Endodermal cell (in vitro differentiated cells): ENCODE measurements around the gene GNAQ. TPM values are rescaled to one million over a fixed set of nuclear protein-coding genes. Genes with fewer than 3 reads are reported as not detected.

ENCODE experiments used
- DNase-seq: peaks from one replicate; pipeline ENCODE4 v3.0.0-alpha.2; 2017
- H3K27ac ChIP-seq: 2 replicates; pipeline ENCODE4 v1.5.1; 2013; ENCODE audit warnings: mild to moderate bottlenecking, low read depth, low read length, moderate library complexity
- H3K27me3 ChIP-seq: 2 replicates; pipeline ENCODE4 v1.6.1; 2013; ENCODE audit warnings: mild to moderate bottlenecking, low read length, moderate library complexity; ENCODE audit not compliant: insufficient read depth, control insufficient read depth, poor library complexity, severe bottlenecking
- H3K36me3 ChIP-seq: 2 replicates; pipeline ENCODE4 v1.7.0; 2013; ENCODE audit warnings: mild to moderate bottlenecking, low read length, moderate library complexity; ENCODE audit not compliant: control insufficient read depth, insufficient read depth
- H3K4me1 ChIP-seq: one replicate; pipeline ENCODE4 v1.7.0; 2013; ENCODE audit warnings: low read length; ENCODE audit not compliant: control insufficient read depth, insufficient read depth
- H3K4me3 ChIP-seq: 2 replicates; pipeline ENCODE4 v1.5.1; 2013; ENCODE audit warnings: mild to moderate bottlenecking, low read length, moderate library complexity
- H3K9ac ChIP-seq: 2 replicates; pipeline ENCODE4 v1.6.1; 2013; ENCODE audit warnings: mild to moderate bottlenecking, low read length, moderate library complexity; ENCODE audit not compliant: poor library complexity, severe bottlenecking; ENCODE audit errors: extremely low read depth
- H3K9me3 ChIP-seq: 2 replicates; pipeline ENCODE4 v1.6.1; 2013; ENCODE audit warnings: mild to moderate bottlenecking, low read length, moderate library complexity; ENCODE audit not compliant: control insufficient read depth
- H3K27ac Mint-ChIP-seq: 2 replicates; pipeline ENCODE4 v1.8.0; 2020; ENCODE audit warnings: mixed read lengths
- H3K27me3 Mint-ChIP-seq: 2 replicates; pipeline ENCODE4 v1.8.0; 2021; ENCODE audit warnings: mild to moderate bottlenecking, mixed read lengths; ENCODE audit not compliant: insufficient read depth
- H3K36me3 Mint-ChIP-seq: 2 replicates; pipeline ENCODE4 v1.8.0; 2020; ENCODE audit warnings: low read depth, mixed read lengths
- H3K4me1 Mint-ChIP-seq: 2 replicates; pipeline ENCODE4 v1.8.0; 2020; ENCODE audit warnings: mixed read lengths
- H3K4me3 Mint-ChIP-seq: 2 replicates; pipeline ENCODE4 v1.8.0; 2020; ENCODE audit warnings: mild to moderate bottlenecking, moderate library complexity, mixed read lengths
- H3K9me3 Mint-ChIP-seq: 2 replicates; pipeline ENCODE4 v1.8.0; 2020; ENCODE audit warnings: mild to moderate bottlenecking, mixed read lengths
- CTCF ChIP-seq: fragments of 200-600 bp; sonication (generic); conservative IDR thresholded peaks from 2 replicates; pipeline ENCODE4 v1.5.0; 2021; ENCODE audit warnings: antibody characterized with exemption, mild to moderate bottlenecking
- whole genome bisulfite sequencing, 2 experiments: methylation state at CpG; one replicate each; pipeline versions ENCODE4 v1.1.5 to v1.1.7; 2013; ENCODE audit warnings: missing lambda C conversion rate in 2 of 2, mixed read lengths in 1 of 2; ENCODE audit not compliant: insufficient coverage in 1 of 2, insufficient read length in 1 of 2; 5-methylcytosine and 5-hydroxymethylcytosine counted together
- total RNA-seq, 2 donors: library from RNA; stranded (reverse); fragmentation: NEBNext Ultra II Directional in 1 of 2; extraction: Animal tissue kit (Norgen Biotek cat#: 25700) in 1 of 2; gene quantifications; 2 replicates in 1 of 2; 3 replicates in 1 of 2; pipeline ENCODE4 v1.2.1, GENCODE V29; 2021

Gene GNAQ
- total RNA-seq, 2 donors from 2014 or later, result 46.0 to 57.6 TPM

DNA sequence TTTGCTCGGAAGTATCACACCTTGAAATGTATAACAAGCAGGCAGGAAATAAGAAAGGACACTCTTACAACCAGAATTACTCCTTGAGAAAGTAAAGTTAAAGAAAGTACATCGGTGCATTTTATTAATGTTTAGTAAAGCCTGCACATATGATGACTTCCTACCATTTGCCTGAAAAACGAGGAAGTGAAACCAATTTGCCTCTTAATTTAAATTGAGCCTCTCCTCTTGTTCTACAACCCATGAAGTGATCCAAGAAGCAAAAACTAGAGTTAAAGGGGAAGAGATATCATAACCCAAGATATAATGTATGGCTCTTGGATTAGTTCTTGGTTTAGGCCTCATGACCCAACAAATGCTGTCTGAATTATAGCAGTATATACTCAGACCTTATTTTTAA, 95.6 kb downstream of the GNAQ start:
- Histone ChIP-seq H3K9me3 (no peaks in the 10 kb centered on the region), H3K4me3 (no peak overlapping the region), H3K9ac (no peak overlapping the region), H3K36me3 (no peaks in the 10 kb centered on the region), H3K4me1 (no peaks in the 10 kb centered on the region), H3K27ac (no peak overlapping the region), H3K27me3 (no peaks in the 10 kb centered on the region)
- DNase-seq, result no peak
- Mint-ChIP-seq H3K9me3 (no peaks in the 10 kb centered on the region), H3K4me1 (peaks cover 13% of the 10 kb centered on the region), H3K27ac (no peak overlapping the region), H3K36me3 (no peaks in the 10 kb centered on the region), H3K27me3 (no peaks in the 10 kb centered on the region), H3K4me3 (no peak overlapping the region)
- WGBS, 2 experiments, result 50 to 67% methylated on average over 1 to 3 of the region's 3 CpGs
- no peak for TF ChIP-seq CTCF

DNA sequence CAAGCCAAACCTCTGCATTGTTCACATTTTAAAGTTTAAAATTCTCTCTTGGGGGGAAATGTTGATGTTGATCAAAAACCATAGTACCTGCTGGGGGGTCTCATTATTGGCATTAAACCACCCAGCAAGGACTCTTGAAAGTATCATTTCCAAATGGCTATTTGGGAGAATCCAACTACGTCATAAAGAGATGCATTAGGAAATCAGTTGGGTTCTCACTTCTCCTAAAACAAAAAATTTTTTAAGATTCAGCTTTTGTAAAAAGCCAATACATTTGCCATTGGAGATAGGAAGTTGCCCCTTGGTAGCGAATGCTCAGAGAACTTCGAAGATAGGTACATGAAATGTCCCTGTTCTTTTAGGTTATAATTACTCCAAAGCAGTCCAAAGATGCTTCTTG, 96.4 kb downstream of the GNAQ start:
- H3K9me3 Mint-ChIP-seq, result no peaks in the 10 kb centered on the region
- H3K27ac Mint-ChIP-seq, result no peak overlapping the region
- TF ChIP-seq CTCF, result no peak
- H3K36me3 ChIP-seq, result no peaks in the 10 kb centered on the region
- no peak overlapping the region for H3K27ac ChIP-seq
- H3K4me1 Mint-ChIP-seq, result peaks cover 13% of the 10 kb centered on the region
- H3K27me3 Mint-ChIP-seq, result no peaks in the 10 kb centered on the region
- H3K4me3 Mint-ChIP-seq, result no peak overlapping the region
- H3K4me3 ChIP-seq, result no peak overlapping the region
- H3K9me3 ChIP-seq, result no peaks in the 10 kb centered on the region
- WGBS, 2 experiments, result 97 to 100% methylated on average over 3 of the region's 3 CpGs
- DNase-seq, result no peak
- H3K27me3 ChIP-seq, result no peaks in the 10 kb centered on the region
- no peaks in the 10 kb centered on the region for H3K36me3 Mint-ChIP-seq
- H3K9ac ChIP-seq, result no peak overlapping the region
- no peaks in the 10 kb centered on the region for H3K4me1 ChIP-seq

- no peaks in the 10 kb centered on the region for H3K27me3 Mint-ChIP-seq
- H3K4me1 ChIP-seq, result no peaks in the 10 kb centered on the region
- 93% methylated on average over 6 to 7 of the region's 8 CpGs for WGBS, 2 experiments
- H3K27ac ChIP-seq, result no peak overlapping the region
- no peaks in the 10 kb centered on the region for H3K27me3 ChIP-seq
- no peak for TF ChIP-seq CTCF
- H3K36me3 Mint-ChIP-seq, result no peaks in the 10 kb centered on the region
- H3K4me3 Mint-ChIP-seq, result no peak overlapping the region
- DNase-seq, result no peak
- no peaks in the 10 kb centered on the region for H3K36me3 ChIP-seq
- no peak overlapping the region for H3K4me3 ChIP-seq
- peaks cover 13% of the 10 kb centered on the region for H3K4me1 Mint-ChIP-seq
- H3K27ac Mint-ChIP-seq, result no peak overlapping the region
- no peak overlapping the region for H3K9ac ChIP-seq
- no peaks in the 10 kb centered on the region for H3K9me3 Mint-ChIP-seq
- no peaks in the 10 kb centered on the region for H3K9me3 ChIP-seq
Observed at GRCh38 chr9:77933976-77934375, 97.6 kb downstream of the GNAQ start.
